Mesothelial cell of epicardium (in vitro differentiated cells): ENCODE measurements around the gene MPO. TPM values are rescaled to one million over a fixed set of nuclear protein-coding genes. Genes with fewer than 3 reads are reported as not detected.

Source experiments
- DNase-seq, 2 experiments: peaks; one replicate each; pipeline ENCODE4 v3.0.0; 2021; ENCODE audit warnings: low spot score in 2 of 2; ENCODE audit not compliant: unreplicated experiment in 2 of 2
- H3K27ac Mint-ChIP-seq: 2 replicates; pipeline ENCODE4 v1.8.0; 2021; ENCODE audit warnings: mixed read lengths
- H3K27me3 Mint-ChIP-seq: 2 replicates; pipeline ENCODE4 v1.8.0; 2021; ENCODE audit warnings: low read depth, mixed read lengths
- H3K36me3 Mint-ChIP-seq: 2 replicates; pipeline ENCODE4 v1.8.0; 2021; ENCODE audit warnings: mixed read lengths
- H3K4me1 Mint-ChIP-seq: 2 replicates; pipeline ENCODE4 v1.8.0; 2021; ENCODE audit warnings: mixed read lengths
- H3K4me3 Mint-ChIP-seq: 2 replicates; pipeline ENCODE4 v1.8.0; 2021; ENCODE audit warnings: mild to moderate bottlenecking, moderate library complexity, mixed read lengths
- H3K9me3 Mint-ChIP-seq: 2 replicates; pipeline ENCODE4 v1.8.0; 2021; ENCODE audit warnings: mixed read lengths
- total RNA-seq: library from RNA; stranded (reverse); gene quantifications from 3 replicates; pipeline ENCODE4 v1.2.1, GENCODE V29; 2021
- TF ChIP-seq, protein P1 (sequence below): fragments of 200-600 bp; sonication (generic); IDR thresholded peaks from one replicate; pipeline ENCODE4 v1.5.0; 2021; ENCODE audit warnings: antibody characterized with exemption; ENCODE audit not compliant: unreplicated experiment

Gene MPO
- total RNA-seq, 1 donor from 2014 or later: not detected

DNA sequence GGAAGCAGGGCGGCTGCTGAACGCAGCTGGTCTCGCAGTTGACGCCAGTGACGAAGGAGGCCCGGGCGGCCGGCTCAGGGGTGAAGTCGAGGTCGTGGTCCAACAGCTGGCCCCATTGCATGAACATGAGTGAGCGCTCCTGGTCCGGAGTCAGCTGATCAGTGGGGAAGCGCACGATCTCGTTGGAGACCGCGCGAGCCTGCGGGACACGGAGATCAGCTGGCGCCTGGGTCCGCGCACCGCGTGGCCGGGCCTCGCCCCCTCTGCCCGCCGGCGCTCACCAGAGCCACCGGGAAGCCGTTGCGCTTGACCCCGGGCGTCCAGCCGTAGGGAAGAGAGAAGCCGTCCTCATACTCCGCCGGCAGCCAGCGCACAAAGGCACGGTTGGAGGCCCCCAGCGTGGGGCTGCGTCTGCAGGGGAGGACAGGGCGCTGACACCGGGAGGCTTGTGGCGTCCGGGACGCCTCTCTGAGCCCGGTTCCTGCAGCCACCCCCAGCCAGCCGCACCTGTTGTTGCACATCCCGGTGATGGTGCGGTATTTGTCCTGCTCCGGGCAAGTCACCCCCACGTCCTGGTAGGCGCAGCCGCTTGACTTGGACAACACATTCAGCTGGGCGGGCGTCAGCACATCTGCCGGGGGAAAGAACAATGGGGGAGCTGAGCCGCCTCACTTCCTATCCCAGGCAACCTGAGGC is 1.6 kb downstream of the MPO start:
- Mint-ChIP-seq H3K27me3 (peaks cover 25% of the 10 kb centered on the region), H3K36me3 (no peaks in the 10 kb centered on the region), H3K9me3 (no peaks in the 10 kb centered on the region), H3K4me3 (no peak overlapping the region), H3K4me1 (no peaks in the 10 kb centered on the region), H3K27ac (no peak overlapping the region)
- TF ChIP-seq, protein P1, sequence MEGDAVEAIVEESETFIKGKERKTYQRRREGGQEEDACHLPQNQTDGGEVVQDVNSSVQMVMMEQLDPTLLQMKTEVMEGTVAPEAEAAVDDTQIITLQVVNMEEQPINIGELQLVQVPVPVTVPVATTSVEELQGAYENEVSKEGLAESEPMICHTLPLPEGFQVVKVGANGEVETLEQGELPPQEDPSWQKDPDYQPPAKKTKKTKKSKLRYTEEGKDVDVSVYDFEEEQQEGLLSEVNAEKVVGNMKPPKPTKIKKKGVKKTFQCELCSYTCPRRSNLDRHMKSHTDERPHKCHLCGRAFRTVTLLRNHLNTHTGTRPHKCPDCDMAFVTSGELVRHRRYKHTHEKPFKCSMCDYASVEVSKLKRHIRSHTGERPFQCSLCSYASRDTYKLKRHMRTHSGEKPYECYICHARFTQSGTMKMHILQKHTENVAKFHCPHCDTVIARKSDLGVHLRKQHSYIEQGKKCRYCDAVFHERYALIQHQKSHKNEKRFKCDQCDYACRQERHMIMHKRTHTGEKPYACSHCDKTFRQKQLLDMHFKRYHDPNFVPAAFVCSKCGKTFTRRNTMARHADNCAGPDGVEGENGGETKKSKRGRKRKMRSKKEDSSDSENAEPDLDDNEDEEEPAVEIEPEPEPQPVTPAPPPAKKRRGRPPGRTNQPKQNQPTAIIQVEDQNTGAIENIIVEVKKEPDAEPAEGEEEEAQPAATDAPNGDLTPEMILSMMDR: no peak
- no peak for DNase-seq

DNA sequence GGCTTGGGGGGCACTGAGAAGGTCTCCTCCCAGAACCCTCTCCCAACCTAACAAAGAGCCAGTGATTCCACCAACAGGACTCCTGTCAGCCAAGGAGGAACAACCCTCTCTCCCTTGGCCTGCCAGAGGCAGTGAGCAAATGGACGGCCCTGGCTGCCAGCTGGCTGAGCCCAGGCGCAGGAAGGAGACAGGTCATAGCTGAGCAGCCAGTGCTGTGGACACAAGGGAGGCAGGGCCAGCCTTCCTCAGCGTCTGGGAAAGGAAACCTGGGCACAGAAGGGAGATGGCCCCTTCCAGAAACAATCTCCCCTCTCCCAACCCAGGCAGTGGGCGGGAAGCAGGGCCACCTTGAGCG is 2.1 kb downstream of the MPO start:
- no peak overlapping the region for H3K27ac Mint-ChIP-seq
- H3K9me3 Mint-ChIP-seq: no peaks in the 10 kb centered on the region
- H3K27me3 Mint-ChIP-seq: peaks cover 27% of the 10 kb centered on the region
- no peak for DNase-seq
- H3K4me3 Mint-ChIP-seq: no peak overlapping the region
- TF ChIP-seq, protein P1: no peak
- no peaks in the 10 kb centered on the region for H3K4me1 Mint-ChIP-seq
- H3K36me3 Mint-ChIP-seq: no peaks in the 10 kb centered on the region

DNA sequence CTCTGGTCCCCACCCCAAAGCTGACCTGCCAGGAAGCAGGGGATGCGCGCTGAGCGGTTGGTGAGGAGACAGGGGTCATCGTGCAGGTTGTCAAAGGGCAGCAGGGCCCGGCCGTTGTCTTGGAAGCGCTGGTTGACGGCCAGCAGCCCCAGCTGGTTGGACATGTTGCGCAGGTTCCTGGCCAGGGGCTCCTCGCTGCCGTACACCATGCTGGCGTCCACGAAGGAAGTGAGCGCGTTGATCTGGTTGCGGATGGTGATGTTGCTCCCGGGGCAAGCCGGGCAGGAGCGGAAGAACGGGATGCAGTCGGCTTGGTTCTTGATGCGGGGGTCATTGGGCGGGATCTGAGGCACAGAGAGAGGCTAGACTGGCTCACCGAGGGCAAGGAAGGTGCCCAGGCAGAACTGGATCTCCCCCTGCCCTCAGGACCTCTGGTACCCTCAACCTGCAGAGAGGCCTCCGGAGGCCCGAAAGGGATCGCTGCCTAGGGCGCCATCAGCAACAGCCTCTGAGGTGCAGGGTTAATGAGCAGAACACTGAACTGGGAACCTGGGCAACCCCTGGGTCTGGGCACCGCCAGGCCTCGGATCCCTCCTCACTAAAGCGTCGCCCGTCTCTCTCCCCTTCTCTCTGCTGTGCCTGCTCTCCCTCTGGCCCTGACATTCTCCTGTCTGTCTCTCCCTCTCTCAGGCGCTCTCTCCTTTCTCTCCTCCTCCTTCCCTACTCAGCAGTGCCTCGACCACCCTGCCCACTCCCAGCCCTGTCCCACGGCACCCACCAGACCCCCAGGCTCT is 2.7 kb downstream of the MPO start:
- Mint-ChIP-seq H3K4me1 (no peaks in the 10 kb centered on the region), H3K36me3 (no peaks in the 10 kb centered on the region), H3K27me3 (peaks cover 28% of the 10 kb centered on the region), H3K27ac (no peak overlapping the region), H3K9me3 (no peaks in the 10 kb centered on the region), H3K4me3 (no peak overlapping the region)
- DNase-seq: no peak
- TF ChIP-seq, protein P1: no peak

DNA sequence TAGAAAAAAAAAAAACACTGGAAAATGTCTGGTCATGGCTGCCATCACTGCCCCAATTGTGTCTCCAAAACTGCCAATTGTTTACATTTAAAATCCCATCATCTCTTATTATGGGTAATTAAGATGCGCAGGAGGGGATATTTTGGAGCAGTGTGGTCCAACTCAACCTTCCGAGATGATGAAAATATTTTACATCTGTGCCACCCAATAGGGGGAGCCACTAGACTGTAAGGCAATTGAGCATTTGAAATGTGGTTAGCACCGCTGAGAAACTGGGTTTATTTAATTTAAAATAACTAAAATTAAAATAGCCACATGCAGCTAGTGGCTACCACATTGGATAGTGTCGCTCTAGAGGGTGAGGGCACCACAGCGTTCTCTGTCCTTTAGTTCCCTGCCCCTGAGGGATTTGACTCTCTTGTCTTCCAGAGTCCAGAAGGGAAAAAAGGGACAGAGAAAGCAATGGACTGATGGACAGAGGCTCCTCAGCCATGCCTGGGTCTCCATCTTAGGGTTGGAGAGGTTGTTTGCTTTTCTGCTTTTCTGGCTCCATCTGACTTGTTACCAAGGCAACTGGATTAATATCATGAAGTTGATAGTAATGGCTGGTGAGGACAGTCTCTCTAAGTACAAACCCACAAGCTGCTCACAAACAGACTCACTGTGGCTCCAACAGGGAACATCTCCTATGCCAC is 3.5 kb downstream of the MPO start:
- H3K27me3 Mint-ChIP-seq: peaks cover 32% of the 10 kb centered on the region
- TF ChIP-seq, protein P1: peak; percentile 41
- no peak overlapping the region for H3K27ac Mint-ChIP-seq
- DNase-seq: no peak
- no peak overlapping the region for H3K4me3 Mint-ChIP-seq
- H3K4me1 Mint-ChIP-seq: no peaks in the 10 kb centered on the region
- H3K36me3 Mint-ChIP-seq: no peaks in the 10 kb centered on the region
- H3K9me3 Mint-ChIP-seq: no peaks in the 10 kb centered on the region

DNA sequence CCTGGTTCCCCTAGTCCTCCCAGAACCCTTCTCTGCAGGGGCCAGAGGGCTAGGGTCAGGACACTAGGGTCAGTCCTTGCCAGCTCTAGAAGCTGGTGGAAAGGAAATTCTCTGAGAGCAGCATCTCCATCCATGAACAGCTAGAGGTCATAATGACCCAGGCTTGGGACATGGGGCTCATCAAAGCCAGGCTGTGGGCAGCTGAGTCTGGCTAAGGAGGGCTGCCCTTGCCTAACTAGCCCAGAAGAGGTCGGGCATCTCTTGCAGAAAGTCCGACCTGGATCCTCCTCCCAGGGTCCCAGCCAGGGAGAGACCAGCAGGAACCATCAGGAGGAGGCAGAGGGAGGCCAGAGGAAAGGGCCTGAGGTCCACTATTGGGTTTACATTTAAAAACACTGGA is 4.3 kb downstream of the MPO start:
- Mint-ChIP-seq H3K27me3 (peaks cover 34% of the 10 kb centered on the region), H3K4me3 (no peak overlapping the region), H3K9me3 (no peaks in the 10 kb centered on the region), H3K36me3 (no peaks in the 10 kb centered on the region), H3K27ac (no peak overlapping the region), H3K4me1 (no peaks in the 10 kb centered on the region)
- TF ChIP-seq, protein P1: no peak
- no peak for DNase-seq
